CD4-positive, alpha-beta T cell treated with Interleukin-6 for 4 hours (primary cell): Measurements from ENCODE around the gene LPCAT2.

ENCODE experiments used
- DNase-seq: peaks from one replicate; pipeline ENCODE4 v3.0.0-alpha.2; 2020; ENCODE audit warnings: mixed read lengths

Gene LPCAT2

DNA sequence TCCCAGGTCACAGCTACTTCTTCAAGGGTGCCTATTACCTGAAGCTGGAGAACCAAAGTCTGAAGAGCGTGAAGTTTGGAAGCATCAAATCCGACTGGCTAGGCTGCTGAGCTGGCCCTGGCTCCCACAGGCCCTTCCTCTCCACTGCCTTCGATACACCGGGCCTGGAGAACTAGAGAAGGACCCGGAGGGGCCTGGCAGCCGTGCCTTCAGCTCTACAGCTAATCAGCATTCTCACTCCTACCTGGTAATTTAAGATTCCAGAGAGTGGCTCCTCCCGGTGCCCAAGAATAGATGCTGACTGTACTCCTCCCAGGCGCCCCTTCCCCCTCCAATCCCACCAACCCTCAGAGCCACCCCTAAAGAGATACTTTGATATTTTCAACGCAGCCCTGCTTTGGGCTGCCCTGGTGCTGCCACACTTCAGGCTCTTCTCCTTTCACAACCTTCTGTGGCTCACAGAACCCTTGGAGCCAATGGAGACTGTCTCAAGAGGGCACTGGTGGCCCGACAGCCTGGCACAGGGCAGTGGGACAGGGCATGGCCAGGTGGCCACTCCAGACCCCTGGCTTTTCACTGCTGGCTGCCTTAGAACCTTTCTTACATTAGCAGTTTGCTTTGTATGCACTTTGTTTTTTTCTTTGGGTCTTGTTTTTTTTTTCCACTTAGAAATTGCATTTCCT, 3.4 kb upstream of the LPCAT2 start:
- no peak for DNase-seq

DNA sequence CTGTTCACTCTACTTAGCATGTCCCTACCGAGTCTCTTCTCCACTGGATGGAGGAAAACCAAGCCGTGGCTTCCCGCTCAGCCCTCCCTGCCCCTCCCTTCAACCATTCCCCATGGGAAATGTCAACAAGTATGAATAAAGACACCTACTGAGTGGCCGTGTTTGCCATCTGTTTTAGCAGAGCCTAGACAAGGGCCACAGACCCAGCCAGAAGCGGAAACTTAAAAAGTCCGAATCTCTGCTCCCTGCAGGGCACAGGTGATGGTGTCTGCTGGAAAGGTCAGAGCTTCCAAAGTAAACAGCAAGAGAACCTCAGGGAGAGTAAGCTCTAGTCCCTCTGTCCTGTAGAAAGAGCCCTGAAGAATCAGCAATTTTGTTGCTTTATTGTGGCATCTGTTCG, 2.8 kb upstream of the LPCAT2 start:
- DNase-seq = no peak

DNA sequence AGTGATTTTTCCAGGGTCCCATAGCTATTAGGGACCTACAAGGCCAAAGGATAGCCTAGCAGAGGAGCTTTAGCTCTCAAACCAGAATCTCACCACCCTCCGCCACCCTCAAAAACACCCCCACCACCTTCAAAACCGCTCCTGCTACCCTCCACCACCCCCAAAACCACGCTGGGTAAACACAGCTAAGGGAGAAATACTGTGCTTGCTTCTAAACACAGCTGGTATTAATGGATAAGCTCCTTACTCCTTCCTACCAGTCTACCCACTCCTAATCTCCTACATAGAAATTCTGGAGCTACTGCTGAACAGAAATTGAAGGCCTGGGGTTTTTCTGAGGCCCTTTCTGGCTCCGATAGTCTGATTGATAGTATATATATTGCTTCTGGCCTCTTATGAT, 2.2 kb upstream of the LPCAT2 start:
- no peak for DNase-seq

DNA sequence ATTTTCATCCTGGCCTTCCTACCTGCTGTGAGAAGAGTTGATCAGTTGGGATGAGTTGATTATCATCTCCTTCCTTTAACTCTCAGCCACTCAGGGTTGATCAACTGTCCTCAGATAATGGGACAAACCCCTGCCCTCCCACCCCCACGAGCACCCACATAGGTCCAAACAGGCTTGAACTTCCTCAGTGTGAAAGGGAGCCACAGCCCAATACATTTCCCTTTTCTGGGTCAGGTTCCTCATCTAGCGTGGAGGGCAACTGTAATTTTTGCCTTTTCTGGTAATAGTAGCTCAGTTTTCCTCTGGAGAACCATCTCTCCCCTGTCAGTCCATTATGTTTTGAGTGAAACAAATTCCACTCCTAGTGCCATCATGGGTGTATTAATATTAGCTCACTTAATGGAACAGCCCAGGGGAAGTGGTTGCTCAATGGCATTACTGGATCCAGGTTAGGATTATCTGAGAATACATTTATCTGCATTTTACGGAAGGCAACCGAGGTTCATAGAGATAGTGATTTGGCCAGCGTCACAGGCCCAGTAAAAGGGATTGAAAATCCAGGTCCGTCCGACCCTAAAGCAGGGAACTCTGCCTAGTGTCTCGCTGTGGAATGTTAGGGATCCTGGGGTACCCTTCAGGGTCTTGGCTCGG, 476 bp upstream of the LPCAT2 start:
- DNase-seq = no peak

DNA sequence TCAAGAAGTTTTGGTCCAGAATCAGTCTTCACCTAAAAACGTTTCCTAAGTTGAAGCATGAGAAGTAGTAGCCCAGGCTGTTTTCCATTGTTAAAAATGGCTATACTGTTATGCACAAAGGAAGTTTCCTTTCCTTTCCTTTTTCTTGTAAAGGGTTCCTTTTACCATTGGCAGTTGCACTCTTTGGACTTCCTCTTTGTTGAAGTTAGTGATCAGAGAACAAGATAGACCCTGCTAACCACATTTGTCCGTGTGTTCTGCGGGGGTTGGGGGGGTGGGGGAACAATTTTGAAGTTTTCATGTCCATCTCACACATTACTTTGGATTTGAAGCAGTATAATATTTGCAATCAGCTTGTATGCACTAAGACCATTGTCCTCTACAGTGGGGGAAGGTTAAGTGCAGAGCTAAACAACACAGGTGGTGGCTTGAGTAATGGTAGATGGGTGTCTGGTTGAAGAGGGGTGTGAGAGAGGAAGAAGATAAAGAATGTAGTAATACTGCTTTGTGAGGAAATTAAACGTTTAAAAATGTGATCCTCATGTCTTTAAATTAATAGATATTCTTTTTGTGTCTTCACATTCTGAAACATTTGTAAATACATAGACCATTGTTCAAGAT, 1.4 kb downstream of the LPCAT2 start:
- DNase-seq = no peak

DNA sequence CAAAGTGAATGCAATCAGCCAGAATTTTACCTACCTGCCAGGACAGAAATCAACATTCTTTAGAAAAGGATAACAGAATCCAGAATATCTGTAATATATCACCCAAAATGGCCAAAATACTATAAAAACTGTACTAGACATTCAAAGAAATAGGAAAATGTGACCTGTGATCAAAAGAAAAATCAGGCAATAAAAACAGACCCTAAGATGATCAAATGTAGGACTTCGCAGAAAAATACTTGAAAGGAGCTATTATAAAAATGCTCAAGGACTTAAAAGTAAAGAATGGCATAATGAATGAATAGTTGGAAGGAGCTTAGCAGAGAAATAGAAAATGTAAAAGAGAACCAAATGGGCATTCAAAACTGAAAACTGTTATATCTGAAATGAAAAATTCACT, 4.1 kb downstream of the LPCAT2 start:
- no peak for DNase-seq

DNA sequence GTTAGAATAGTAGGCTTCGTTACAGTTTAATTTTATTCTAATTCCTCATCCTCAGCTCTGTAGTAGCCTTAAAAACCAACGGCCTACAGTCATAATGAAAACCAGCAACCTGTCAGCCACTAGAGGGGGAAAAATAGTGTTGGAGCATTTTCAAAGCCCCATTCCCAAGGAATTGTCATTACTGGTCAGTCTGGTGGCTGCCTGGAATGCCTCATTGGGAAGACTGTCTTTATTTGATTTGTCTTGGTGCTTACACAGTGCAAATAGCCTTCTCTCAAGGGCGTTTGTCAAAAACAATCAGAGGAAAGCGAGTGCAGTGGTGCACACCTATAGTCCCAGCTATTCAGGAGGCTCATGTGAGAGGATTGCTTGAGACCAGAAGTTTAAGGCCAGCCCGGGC, 4.7 kb downstream of the LPCAT2 start:
- no peak for DNase-seq

DNA sequence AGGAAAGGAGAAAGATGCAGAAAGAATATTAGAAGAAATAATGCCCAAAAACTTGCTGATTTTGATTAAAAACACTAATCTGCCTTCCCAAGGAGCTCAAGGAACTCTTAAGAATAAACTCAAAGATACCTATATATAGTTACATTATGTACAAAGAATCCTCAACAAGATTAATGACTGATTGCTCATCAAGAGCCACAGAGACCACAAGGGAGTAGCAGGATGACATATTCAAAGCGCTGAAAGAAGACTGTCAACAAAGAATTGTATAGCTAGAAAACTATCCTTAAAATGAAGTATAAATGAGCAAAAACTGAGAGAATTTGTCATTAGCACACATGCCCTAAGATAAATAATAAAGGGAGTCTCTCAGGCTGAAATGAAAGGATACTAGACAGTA, 6.2 kb downstream of the LPCAT2 start:
- no peak for DNase-seq

DNA sequence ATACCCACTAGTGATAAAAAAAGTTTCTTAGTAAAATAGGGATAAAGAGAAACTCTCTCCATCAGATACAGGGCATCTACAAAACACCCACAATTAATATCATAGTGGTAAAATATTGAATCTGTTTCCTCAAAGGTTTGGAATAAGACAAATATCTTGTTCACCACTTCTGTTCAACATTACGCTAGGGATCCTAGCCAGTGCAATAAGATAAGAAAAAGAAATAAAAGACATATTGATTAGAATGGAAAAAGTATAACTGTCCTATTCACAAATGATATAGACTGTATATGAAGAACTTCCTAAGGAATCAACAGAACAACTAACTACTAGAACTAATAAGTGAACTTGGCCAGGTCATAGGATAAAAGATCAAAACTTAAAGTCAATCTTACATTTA, 12.9 kb downstream of the LPCAT2 start:
- DNase-seq = no peak

DNA sequence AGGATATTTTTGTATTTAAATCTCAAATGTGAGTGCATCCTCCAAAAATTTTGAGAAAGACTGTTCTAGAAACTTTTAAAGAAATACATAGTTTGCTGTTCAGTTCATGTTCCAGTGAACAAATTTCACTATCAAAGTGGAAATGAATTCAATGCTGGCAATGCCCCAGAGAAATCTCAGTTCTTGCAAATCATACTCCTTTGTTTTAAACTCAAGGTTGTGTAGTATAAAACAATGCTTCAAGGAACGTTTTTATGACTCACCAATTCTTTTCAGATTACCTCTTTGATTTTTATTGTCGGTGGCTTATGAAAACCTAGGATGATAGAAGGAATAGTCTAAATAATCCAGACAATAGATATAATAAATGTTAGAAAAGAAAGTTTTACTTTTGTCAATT, 17.6 kb downstream of the LPCAT2 start:
- DNase-seq = no peak

DNA sequence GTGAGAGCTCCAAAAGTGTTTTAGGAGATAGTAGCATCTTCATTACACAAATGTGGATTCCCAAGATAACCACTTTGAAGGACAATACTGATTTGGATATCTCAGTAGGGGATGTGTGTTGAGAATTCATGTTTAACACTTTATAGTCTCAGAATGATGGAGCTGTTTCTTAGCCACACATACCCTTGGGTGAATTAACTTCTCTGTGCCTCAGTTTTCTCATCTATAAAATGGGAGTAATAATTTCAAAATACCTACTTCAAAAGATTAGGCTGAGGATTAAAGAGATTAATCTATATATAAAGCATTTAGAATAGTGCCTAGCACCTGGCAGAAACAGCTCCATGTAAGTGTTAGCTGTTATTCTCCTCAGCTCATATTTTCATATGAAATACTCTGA, 19.0 kb downstream of the LPCAT2 start:
- DNase-seq = no peak

DNA sequence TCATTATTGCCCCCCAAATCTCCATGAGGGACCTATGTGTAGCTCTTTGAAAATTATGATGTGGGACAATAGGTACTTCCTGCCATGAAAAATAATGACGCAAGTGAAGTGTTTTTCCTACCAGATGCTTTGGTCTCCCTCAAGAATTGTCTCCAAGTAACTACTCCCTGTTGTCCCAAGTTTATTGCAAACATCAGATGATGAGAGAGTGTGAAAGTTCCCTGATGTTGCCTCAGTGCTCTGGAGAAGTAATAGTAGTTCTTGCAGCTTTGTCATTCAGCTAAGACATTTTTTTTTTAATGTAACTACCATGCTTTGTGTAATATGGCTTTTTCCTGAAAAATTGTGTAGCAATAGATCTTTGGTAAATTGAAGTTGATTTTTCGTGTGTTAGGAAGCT, 20.1 kb downstream of the LPCAT2 start:
- no peak for DNase-seq

DNA sequence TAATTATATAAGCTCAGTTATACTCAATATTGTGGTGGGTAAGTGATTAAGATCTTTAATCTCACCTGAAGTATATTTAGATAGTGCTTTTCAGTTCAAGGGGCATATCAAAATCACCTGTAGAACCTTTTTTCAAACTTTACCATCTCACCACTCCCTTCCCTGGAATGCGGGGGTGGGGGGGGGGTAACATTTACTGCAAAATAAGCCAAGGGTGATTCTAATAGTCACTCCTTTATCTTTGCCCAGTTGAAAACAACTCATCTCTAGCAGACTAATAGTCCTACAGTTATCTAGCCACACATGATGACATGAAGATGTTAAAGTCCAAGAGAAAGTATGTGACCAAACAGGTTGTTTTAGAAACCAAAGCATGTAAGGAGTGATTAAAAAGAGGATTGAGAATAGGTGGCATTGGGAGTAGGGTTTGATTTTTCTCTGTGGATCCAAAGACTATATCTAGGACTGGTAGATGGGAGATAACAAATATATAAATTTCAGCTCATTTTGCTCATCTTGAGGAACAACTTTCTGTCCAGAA, 21.5 kb downstream of the LPCAT2 start:
- DNase-seq = no peak

DNA sequence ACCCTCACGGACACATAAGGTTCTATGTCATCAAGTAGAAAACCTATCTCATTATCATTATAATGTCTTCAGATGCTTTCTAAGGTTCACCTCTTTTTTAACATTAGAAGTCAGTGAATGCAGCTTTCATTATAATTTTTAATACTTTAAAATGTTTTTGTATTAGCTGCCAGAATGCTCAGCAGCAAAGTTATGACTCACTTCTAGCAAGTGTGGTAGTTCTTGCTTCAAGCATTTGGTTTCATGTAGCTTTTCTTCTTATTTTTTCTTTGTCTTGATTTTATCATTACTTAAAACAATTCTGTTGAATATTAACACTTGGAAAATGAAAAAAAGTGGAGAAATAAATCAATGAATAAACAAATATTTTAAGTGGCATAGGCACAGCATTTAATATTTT, 23.4 kb downstream of the LPCAT2 start:
- no peak for DNase-seq

DNA sequence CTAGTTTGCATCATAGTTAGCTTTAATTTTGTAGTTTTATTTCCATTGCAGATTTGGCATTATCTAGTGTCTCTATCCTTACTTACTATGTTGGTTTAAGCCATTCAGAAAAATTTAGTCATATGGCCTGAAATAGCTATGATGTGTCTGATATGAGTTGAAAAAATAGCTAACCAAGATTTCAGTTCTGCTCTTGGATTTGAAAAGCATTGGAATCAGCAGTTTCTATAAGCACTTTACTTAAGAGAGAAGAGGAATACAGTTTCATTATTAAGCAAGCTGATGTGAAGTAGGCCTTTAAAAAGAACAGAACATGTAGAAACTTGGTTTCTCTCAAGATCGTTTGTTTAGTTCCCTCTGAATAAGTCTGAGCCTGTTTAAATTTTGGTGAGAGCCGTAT, 25.9 kb downstream of the LPCAT2 start:
- DNase-seq = no peak

DNA sequence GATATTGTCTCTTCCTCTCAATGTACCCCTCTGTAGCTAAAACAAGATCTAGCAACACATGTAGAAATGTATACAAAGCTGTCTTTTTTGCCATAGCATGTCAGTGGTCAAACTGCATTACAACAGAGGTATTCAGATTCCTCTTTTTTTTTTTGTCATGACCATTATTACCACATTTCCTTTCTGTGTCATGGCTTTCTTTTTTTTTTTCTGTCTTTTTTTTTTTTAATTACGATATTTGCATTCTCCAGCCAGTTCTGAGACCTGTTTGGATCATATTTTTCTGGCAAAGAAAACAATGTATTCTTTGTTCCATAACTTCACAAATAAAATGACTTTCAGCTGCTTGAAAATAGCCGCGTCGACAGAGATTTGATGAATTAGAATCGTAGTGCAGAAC, 30.2 kb downstream of the LPCAT2 start:
- DNase-seq = no peak

DNA sequence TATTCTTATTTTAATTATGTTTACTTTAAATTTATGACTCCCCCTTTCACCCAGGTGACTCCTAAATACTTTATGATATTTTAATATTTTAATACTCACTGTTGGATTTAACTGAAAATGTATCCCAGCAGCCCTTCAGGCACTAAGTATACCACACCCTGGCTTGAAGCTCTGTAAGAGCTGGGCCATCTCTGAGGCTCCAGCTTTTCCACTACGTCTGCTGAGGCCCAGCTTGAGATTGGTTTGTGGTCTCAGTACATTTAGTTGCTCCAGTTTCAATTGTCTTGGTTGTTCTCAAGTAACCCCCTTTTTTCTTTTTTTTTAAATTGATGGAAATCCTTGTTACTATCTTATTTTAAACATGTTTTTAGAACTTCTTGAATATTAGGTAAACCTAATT, 30.6 kb downstream of the LPCAT2 start:
- no peak for DNase-seq

DNA sequence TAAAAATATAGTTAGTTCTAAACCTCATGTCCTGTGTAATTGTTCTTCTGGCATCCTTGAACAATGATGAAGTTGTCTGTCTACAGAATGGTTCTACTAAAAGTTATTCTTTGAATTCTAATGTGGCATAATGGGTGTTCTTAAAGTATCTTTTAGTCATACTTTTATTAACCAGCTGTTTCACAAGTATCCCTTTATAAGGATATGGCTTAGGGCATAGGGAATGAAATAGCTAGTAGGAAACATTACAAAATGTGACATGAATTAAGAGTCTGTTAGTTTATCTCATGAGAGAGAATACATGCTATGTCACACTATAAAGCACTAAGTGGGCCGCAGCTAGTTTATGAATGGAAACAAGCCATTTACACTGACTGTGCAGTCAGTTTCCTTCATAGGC, 31.3 kb downstream of the LPCAT2 start:
- no peak for DNase-seq

DNA sequence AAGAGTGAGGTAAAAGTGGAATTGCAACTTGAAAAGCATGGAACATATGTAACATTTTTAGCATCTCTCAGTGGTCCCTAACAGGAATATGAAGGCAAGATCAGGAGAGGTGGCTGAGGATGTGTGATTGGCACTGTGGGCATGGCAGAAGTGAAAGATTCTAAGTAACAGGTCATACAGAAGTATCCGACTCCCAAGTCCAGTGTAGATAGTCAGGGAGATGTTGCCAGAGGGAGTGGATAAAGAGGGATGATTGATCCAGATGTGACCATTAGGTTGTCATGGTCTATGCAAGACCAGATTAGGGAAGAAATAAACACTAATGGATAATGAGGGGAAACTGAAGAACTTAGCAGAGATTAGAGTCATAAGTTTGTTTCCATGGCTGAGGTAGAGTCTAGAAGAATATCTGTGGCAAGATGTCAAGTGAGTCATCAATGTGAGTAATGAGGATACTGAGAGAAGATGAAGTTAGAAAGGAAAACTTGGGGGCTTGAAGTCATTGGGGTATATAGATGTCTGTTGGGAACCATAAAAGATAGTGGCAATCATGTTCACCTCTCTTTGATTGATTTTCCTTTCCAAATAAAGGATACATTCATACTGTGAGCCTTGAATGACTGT, 33.7 kb downstream of the LPCAT2 start:
- no peak for DNase-seq

DNA sequence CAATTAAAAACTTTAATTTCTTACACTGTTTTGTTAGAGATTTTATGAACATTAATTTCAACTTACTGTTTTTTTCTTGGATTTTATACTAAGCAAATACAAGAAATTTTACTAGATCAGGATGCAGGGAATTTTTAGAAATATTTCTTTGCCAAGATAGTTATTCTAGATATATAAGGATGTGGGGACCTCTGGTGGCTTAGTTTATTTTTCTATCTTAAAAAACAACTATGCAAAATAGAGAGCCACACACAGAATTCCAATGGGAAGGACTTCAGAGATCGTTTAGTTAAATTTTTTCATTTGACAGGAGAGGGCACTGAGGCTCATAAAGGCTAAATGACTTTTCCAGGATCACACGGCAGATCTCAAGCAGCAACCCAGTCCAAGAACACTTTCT, 34.6 kb downstream of the LPCAT2 start:
- DNase-seq = no peak

DNA sequence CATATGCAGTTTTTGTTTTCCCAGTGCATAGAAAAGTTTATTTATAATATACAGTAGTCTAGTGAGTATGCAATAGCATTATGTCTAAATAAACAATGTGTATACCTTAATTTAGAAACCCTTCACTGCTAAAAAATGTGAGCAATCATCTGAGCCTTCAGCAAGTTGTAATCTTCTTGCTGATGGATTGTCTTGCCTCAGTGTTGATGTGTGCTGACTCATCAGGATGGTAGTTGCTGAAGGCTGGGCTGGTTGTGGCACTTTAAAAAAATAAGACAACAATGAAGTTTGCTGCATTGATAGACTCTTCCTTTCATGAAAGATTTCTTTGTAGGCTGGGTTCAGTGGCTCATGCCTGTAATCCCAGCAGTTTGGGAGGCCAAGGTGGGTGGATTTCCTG, 43.7 kb downstream of the LPCAT2 start:
- no peak for DNase-seq

DNA sequence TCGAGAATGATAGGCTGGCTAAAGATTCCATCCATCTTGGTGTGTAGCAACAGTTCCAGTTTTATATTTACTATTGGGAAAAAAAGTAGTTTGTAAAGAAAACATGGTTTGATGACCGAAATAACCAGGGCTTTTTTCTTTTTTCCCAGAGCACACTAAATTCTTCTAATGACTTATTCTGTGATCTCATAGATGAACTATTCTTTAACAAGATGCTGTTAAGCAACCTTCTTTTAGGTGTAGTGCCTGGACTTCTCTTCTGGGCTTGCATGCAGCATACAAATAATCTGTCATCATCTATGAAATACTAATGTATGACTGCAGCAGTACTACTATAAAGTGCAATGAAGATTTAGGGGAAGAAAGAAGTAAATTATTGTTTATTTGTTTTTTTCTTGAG, 46.6 kb downstream of the LPCAT2 start:
- no peak for DNase-seq

DNA sequence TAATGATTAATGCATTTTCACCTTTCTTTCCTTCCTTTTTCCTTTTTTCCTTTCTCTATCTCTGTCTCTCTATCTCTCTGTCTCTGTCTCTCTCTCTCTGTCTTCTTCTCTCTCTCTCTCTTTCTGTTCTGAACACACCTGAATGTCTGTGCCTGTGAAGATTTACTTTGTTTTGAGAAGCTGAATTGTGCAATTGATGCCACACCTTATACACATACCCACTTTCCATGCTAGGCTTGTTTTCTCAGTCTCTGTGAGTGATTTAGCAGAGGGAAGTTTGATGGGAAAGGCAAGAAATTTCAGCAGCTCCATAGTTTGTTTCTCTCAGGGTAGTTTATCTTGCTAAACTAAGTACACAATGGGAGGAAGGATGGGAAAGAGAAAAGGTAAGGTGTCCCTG, 48.3 kb downstream of the LPCAT2 start:
- no peak for DNase-seq

DNA sequence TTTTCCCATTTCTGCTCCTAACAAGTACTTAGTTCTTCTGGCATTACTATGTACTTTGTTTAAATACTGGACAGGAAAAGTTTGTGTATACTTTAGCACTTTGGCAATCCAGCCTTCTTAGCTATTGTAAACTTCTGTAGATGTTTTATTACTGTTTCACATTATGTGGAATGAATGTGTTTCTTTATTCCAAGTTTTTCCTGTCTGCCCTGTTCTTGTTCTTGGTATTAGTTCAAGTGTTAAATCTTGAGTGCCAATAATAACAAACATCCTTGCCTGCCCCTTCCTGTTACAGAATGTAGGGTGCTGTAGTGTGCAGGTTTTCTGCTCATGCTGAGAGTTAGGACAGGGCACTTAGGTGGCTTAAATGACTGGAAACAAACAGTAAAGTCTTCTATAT, 50.4 kb downstream of the LPCAT2 start:
- no peak for DNase-seq
